ENCODE data around the gene TNKS2.
"Not testable (repeated sequence)": the region's sequence is repeated elsewhere in the genome, so short reads cannot be mapped to it uniquely, and the experiment has no call there.

The TNKS2 gene

DNA sequence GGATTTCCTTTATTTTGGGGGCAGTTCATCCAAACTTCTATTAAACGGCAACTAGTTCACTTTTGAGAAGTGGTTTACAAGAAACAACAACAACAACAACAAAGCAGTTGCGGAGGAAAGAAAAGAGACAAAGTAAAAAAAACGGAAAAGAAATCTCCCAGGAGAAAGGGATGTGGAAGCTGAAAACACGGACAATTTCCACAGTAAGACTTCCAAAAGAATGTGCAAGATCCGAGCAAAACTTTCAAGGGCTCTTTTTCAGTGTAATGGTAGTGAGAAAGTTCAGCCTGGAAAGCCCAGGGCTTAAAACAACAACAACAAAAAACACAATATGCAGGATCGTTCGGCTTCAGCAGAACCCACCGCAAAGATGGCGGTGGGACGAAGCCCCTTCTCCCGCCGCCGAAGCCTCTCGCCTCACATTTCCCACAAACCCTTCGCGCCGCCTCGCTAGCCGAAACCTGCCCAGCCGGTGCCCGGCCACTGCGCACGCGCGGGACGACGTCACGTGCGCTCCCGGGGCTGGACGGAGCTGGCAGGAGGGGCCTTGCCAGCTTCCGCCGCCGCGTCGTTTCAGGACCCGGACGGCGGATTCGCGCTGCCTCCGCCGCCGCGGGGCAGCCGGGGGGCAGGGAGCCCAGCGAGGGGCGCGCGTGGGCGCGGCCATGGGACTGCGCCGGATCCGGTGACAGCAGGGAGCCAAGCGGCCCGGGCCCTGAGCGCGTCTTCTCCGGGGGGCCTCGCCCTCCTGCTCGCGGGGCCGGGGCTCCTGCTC is at the start of gene TNKS2:
Gene TNKS2 (plus strand): TSS at position 553 of the 775 bp plus-strand sequence. CDS start 265 bp downstream, outside the sequence.
- peak; percentile 96 to 97 for DNase-seq

DNA sequence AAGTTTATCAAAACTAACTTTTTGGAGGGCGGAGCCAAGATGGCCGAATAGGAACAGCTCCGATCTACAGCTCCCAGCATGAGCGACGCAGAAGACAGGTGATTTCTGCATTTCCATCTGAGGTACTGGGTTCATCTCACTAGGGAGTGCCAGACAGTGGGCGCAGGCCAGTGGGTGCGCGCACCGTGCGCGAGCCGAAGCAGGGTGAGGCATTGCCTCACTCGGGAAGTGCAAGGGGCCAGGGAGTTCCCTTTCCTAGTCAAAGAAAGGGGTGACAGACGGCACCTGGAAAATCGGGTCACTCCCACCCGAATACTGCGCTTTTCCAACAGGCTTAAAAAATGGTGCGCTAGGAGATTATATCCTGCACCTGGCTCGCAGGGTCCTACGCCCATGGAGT is 48.6 kb upstream of the TNKS2 start:
- DNase-seq: not testable (repeated sequence)

DNA sequence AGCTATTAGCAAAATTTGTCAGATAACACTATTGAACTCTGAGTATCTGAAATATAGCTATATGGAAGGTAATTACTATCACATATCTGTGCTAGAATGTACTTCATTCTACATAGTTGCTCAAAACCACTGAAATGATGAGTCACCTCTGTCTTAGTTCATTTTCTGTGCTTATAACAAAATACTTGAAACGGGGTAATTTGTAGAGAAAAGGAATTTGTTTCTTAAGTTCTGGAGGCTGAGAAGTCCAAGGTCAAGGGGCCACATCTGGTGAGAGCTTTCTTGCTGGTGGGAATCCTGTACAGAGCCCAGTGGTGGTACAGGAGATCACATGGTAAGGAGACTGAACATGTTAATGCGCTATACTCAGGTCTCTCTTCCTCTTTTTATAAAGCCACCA is 41.9 kb upstream of the TNKS2 start:
- DNase-seq: peak; percentile 25 to 50

DNA sequence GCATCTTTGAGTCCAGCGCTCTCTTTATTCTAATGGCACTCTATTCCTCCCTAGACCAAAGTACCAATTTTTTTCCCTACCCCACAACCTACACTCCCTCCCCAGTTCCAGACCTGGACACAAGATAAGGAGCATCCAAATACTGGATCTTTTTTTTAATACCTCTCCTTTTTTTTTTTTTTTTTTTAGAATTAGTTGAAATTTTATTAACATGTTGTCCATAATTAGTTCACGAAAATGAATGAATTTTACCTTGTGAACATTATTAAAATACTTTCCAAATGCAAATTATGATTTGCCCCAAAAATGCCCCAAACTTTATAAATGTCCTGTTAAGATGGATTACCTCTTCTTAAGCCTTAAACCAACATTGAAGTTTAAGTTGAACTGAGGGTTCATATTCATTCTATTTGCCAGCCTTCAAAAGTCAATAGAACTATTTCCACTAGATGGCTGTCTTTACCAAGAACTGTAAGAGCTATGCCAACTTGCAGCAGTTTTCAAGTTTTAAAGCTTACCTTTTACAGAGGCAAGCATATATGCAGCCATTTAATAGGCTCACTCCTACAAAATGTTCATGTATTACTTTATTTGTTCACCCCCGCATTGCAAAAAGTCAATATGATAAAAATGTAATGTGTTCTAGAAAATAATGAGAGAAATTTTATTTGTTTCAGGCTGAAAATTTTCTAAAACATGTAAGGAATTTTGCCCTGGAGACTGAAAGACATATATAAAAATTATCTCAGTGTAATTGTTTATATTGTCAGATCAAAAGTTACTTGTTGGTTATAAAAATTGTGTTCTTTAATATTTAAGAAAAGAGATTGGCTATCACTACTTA is 39.7 kb upstream of the TNKS2 start:
- peak; percentile 89 to 95 for DNase-seq

DNA sequence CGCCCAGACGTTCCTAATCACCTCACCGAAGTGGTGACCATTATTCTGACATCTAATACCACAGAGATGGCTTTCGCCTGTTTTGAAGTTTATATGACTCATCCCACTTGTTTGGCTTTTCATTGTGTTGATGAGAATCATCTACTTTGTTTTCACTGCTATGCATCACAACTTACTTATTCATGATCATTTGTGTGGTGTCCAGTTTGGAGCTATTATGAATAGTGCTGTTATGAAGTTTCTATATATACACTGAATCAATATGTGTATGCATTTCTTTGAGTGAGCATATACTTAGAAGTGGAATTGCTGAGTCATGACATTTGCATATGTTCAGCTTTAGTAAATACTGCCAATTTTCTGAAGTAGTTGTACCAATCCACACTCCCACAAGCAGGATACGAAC is 38.6 kb upstream of the TNKS2 start:
- DNase-seq: no peak

DNA sequence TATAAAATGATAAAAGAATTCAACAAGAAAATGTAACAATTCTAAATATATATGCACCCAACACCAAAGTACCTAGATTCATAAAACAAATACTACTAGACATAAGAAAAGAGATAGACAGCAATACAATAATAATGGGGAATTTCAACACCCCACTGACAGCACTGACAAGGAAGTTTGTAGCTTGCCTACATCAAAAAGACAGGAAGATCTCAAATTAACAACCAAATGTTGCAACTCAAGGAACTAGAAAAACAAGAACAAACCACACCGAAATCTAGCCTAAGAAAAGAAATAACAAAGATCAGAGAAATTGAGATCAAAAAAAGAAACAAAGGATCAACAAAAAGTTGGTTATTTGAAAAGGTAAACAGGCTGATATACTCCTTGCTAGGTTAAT is 36.5 kb upstream of the TNKS2 start:
- DNase-seq: peak; percentile 17 to 27

DNA sequence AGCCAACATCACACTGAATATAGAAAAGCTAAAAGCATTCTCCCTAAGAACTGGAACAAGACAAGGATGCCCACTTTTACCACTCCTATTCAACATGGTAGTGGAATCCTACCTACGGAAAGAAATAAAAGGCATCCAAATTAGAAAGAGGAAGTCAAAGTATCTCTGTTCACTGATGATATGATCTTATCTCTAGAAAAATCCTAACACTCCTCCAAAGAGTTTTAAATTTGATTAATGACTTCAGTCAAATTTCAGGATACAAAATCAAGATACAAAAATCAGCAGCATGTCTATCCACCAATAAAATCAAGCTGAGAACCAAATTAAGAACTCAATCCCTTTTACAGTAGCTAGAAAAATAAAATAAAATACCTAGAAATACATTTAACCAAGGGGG is 35.3 kb upstream of the TNKS2 start:
- DNase-seq: peak; percentile 46 to 48

DNA sequence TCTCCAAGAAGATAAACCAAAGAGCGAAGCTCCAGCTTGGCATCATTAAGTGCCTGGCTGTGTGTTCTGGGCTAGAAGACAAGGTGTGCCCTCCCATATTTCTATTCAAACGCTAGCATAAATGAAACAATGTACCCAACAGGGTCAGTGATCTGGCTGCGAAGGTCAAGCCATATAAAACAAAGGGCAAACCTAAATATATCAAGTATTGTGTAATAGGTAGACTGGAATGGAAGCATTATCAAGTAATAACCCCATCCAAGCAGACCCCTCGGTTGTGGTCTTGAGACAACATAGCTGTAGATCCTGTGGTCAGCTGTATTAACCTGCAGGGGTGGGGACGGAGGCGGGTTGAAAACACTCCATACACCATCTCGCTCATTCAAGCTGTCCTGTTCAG is 31.6 kb upstream of the TNKS2 start:
- DNase-seq: no peak

DNA sequence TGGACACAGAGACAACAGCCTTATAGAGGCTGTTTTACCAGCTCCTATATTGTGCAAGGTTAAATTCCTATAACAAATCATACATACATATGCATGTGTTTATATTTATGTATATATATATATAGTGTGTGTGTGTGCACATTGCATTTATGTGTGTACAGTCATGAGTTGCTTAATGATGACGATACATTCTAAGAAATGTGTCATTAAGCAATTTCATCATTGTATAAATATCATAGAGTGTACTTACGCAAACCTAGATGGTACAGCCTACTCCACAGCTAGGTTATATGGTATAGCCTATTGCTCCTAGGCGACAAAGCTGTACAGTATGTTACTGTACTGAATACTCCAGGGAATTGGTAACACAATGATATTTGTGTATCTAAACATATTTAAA is 30.1 kb upstream of the TNKS2 start:
- DNase-seq: no peak

DNA sequence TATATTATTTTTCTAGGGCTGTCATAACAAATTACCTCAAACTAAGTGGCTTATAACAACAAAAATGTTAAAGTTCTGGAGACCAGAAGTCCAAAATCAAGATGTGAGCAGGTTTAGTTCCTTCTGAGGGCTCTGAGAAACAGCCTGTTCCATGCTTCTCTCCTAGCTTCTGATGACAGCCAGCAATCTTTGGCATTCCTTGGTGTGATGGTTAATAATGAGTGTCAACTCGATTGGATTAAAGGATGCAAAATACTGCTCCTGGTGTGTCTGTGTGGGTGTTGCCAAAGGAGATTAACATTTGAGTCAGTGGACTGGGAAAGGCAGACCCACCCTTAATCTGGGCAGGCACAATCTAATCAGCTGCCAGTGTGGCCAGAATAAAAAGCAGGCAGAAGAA is 26.3 kb upstream of the TNKS2 start:
- DNase-seq: no peak

DNA sequence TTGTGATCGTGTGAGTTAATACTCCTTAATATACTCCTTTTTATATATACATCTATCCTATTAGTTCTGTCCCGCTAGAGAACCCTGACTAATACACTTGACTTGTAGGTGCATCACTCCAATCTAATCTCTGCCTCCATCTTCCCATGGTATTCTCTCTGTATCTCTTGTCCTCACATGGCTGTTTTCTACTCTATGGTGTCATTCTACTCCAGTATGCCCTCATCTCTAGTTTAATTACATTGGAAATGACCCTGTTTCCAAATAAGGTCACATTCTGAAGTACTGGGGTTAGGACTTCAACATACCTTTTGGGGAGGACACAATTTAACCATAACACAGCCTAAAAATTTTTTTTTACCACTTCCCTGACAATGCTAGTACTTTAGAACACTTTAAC is 25.8 kb upstream of the TNKS2 start:
- DNase-seq: no peak

DNA sequence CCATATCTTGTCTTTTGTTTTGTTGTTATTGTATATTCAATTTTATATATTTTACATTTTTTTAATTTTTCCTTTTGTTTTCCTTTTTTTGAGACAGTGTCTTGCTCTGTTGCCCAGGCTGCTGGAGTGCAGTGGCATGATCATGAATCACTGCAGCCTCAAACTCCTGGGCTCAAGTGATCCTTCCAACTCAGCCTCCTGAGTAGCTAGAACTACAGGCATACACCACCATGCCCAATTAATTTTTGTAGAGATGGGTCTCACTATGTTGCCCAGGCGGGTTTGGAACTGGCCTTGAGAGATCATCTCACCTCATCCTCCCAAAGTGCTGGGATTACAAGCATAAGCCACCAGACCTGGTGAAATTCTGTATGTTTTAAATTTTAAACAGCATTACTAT is 25.4 kb upstream of the TNKS2 start:
- no peak for DNase-seq

DNA sequence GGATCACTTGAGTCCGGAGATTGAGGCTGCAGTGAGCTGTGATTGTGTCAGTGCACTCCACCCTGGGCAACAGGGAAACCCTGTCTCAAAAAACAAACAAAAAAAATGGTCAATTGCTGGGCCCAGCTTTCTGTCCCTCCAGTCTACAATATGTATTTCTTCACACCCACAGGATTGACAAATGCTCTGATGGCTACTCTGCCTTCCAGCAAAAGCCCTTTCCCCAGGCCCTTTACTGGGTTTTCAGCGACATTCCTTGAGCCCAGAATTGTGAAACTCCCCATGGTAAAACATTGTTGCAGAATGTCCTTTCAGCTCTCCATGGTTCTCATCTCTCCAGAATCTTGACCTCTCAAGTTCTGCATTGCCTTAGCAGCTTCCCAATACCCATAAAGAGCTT is 23.7 kb upstream of the TNKS2 start:
- DNase-seq: no peak

DNA sequence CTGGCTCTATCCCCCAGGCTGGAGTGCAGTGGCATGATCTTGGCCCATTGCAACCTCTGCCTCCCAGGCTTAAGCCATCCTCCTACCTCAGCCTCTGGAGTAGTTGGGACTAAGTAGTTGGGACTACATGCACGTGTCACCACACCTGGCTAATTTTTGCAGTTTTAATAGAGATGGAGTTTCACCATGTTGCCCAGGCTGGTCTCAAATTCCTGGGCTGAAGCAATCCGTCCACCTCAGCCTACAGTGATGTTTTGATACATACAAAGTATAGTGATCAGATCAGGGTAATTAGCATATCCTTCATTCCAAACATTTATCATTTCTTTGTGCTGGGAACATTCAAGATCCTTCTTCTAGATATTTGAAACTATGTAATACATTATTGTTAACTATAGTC is 22.5 kb upstream of the TNKS2 start:
- DNase-seq: no peak

DNA sequence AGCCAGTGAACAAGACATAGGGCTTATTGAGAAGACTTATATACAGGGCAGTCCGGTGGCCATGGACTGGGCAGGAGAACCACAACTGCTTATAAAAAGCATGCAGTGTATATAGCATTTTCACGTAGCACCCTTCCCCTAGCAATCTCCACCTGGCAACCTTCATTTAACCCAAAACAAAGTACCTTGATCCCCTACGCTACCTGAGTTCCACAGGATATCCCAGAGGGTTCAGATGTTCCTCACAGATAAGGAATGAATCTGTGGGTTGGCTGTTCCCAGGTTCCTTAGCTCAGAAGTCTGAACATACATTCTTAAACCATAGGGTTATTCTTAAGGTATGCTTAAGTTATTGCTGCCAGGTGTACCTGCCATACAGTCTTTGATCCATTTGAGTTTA is 22.0 kb upstream of the TNKS2 start:
- DNase-seq: no peak

DNA sequence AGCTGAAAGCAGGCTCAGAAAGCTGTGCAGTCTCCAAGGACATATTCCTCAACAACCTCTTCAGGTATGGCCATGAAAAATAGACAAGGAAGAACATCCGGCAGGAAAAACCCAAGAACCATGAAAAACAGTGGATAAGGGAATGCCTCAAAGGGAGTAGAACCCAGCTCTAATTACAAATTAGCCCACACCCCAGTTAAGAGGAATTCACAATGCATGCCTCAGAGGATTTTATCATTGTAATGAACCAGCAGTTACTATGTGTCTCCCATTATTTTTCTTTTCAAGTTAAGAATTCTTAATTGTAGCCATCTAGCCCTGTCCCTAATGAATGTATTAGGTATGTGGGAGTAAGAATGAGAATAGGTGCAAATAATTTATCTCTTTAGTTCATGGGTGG is 19.7 kb upstream of the TNKS2 start:
- no peak for DNase-seq

DNA sequence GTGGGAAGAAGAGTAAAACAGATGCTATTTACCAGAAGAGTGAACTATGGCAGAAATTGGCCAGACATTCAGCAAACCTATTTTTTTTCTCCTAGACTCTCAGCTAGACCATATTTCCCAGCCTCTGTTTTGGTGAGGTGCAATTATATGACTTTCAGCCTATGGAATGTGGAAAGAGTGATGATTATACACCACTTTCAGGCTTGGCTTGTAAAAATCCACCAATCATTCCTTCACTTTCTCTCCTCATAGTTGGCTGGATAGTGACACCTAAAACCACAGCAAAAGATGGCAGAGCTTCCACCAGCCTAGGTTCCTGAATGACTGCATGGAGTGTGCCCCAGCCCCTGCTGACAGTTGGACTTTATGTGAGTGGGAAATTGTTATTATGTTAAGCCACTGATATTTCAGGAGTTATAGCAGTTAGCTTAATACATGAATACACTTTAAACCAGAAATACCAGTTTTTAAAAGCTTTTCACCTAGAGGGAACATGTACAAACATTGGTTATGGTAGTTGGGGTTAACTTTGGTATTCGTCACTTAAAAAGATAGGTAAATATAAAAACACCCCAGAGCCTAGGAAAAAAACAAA is 19.1 kb upstream of the TNKS2 start:
- no peak for DNase-seq

DNA sequence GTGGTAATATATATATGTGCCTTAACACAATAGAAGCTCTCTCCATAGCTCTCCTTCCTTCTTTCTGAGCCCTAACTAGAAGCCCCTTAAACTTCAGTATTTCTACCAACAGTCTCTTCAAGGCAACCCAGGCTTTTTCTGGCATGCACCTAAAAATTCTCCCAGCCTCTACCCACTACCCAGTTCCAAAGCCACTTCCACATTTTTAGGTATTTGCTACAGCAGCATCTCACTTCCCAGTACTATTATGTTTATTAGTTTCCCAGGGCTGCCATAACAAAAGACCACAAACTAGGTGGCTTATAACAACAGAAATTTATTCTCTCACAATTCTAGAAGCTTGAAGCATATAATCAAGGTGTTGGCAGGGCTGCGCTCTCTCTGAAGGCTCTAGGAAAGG is 15.7 kb upstream of the TNKS2 start:
- peak; percentile 19 to 24 for DNase-seq

DNA sequence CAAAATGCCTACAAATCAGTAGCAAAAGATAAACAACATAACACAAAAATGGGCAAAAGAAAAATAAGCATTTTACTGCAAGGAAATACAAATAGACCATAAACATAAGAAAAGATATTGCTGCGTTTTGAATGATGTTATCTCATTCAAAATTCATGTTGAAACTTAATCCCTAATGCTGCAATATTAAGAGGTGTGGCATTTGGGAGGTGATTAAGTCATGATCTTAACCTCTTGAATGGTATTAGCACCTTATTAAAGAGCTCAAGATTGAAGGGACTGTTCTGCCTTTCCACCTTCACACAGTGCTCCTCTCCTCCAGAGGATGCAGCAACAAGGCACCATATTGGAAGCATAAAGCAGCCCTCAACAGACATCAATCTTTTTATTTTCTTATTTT is 12.4 kb upstream of the TNKS2 start:
- no peak for DNase-seq

DNA sequence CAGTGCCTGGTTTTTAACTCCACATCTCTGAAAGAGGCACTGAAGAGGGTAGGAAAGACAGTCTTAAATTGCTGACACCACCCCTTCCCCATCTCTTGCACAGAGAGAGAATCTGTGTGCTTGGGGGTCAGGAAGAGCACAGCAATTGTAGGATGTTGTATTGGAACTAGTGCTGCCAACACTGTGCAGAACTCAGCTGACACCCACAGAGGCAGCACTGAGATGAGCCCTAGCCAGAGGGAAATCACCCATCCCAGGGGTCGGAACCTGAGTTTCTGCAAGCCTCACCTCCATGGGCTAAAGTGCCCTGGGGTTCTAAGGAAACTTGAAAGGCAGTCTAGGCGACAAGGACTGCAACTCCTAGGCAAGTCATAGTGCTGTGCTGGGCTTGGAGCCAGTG is 11.0 kb upstream of the TNKS2 start:
- no peak for DNase-seq

DNA sequence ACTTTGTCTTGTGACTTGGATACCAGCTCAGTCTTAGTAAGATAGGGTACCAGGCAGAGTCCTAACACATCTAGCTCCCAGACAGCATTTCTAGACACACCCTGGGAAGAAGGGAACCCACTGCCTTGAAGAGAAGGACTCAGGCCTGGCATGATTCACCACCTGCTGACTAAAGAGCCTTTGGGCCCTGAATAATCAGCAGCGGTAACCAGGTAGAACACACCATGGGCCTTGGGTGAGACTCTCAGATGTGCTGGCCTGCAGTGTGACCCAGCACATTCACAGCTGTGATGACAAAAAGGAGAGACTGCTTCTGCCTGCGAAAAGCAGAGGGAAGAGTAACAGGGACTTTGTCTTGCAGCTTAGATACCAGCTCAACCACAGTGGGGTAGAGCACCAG is 10.4 kb upstream of the TNKS2 start:
- no peak for DNase-seq

DNA sequence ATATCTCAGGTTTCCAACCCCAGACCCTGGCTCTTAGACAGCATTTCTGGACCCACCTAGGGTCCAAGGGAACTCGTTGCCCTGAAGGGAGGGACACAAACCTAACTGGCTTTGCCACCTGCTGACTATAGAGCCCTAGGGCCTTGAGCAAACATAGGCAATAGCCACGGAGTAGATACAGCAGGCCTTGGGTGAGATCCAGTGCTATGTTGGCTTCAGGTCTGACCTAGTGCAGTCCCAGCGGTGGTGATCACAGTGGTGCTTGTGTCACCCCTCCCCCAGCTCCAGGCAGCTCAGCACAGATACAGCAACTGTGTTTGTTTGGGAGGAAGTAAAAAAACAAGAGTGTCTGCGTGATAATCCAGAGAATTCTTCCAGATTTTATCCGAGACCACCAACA is 9.7 kb upstream of the TNKS2 start:
- no peak for DNase-seq

DNA sequence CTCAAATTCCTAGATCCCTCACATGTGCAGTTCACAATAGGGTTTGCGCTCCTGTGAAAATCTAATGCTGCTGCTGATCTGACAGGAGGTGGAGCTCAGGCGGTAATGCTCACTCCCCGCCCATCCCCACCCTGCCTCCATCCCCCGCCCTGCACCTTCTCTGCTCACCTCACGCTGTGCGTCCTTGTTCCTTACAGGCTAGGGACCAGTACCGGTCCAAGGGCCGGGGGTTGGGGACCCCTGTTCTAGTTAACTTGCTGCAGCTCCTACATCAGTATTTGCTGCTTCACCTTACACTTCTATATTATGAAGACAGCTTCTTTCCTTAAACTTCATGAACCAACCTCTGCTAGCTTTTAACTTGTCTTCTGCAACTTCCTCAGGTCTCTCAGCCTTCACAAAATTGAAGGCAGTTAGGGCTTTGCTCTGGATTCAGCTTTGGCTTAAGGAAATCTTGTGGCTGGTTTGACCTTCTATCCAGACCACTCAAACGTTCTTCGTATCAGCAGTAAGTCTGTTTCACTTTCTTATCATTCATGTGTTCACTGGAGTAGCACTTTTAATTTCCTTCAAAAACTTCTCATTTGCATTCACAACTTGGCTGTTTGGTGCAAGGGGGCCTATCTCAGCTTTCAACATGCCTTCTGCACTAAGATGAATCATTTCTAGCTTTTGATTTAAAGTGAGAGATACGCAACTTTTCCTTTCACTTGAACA is 1.7 kb upstream of the TNKS2 start:
- peak; percentile 43 to 46 for DNase-seq

All from Kasumi-1 (cell line).